Smooth muscle cell (in vitro differentiated cells): ENCODE data around the gene AZIN2. TPM values are rescaled to one million over a fixed set of nuclear protein-coding genes. Genes with fewer than 3 reads are reported as not detected.

Experiments used
- DNase-seq: peaks from one replicate; lab custom pipeline; 2025; ENCODE audit not compliant: unreplicated experiment; lab: John Stamatoyannopoulos, UW
- H2AFZ ChIP-seq: fragments of 200-600 bp; sonication (generic); 2 replicates; pipeline ENCODE4 v1.6.0; 2016; ENCODE audit warnings: antibody characterized with exemption, low read depth, mild to moderate bottlenecking
- H3F3A ChIP-seq: fragments of 200-600 bp; sonication (generic); 2 replicates; pipeline ENCODE4 v1.6.0; 2017; ENCODE audit warnings: antibody characterized with exemption, low read depth
- H3K27ac ChIP-seq: fragments of 200-600 bp; sonication (generic); 2 replicates; pipeline ENCODE4 v1.5.1; 2016; ENCODE audit warnings: low read depth, mild to moderate bottlenecking
- H3K27me3 ChIP-seq: fragments of 200-600 bp; sonication (generic); 2 replicates; pipeline ENCODE4 v1.6.1; 2016; ENCODE audit warnings: low read depth, mild to moderate bottlenecking
- H3K36me3 ChIP-seq: fragments of 200-600 bp; sonication (generic); 2 replicates; pipeline ENCODE4 v1.5.1; 2016; ENCODE audit warnings: low read depth
- H3K4me1 ChIP-seq: fragments of 200-600 bp; sonication (generic); 2 replicates; pipeline ENCODE4 v1.5.1; 2016; ENCODE audit warnings: low read depth
- H3K4me2 ChIP-seq: fragments of 200-600 bp; sonication (generic); 2 replicates; pipeline ENCODE4 v1.6.0; 2016; ENCODE audit warnings: mild to moderate bottlenecking
- H3K4me3 ChIP-seq: fragments of 200-600 bp; sonication (generic); 2 replicates; pipeline ENCODE4 v1.5.1; 2016; ENCODE audit warnings: mild to moderate bottlenecking
- H3K79me2 ChIP-seq: fragments of 200-600 bp; sonication (generic); 2 replicates; pipeline ENCODE4 v1.6.0; 2016; ENCODE audit warnings: low read depth, mild to moderate bottlenecking
- H3K9ac ChIP-seq: fragments of 200-600 bp; sonication (generic); 2 replicates; pipeline ENCODE4 v1.6.0; 2016; ENCODE audit warnings: low read depth
- H3K9me3 ChIP-seq: fragments of 200-600 bp; sonication (generic); replicated peaks from 2 replicates; pipeline ENCODE4 v1.5.1; 2016; ENCODE audit warnings: low read depth
- H4K20me1 ChIP-seq: fragments of 200-600 bp; sonication (generic); 2 replicates; pipeline ENCODE4 v1.6.0; 2016; ENCODE audit warnings: low read depth
- WGBS: methylation state at CpG from one replicate; pipeline ENCODE4 v1.1.7; 2016; ENCODE audit warnings: low lambda C conversion rate; 5-methylcytosine and 5-hydroxymethylcytosine counted together
- polyA plus RNA-seq: library from polyadenylated mRNA; unstranded; fragments of >200 nt; fragmentation: Nextera tagmentation; extraction: Ambion mirVana; gene quantifications from 2 replicates; pipeline ENCODE4 v1.2.1, GENCODE V29; 2016
- total RNA-seq: library from RNA; depleted of rRNA; stranded (reverse); fragments of >200 nt; gene quantifications from 2 replicates; pipeline ENCODE4 v1.2.3, GENCODE V29; 2014
- TF ChIP-seq, protein P1 (sequence below): fragments of 200-600 bp; sonication (generic); IDR thresholded peaks from 2 replicates; pipeline ENCODE4 v1.5.1; 2017; ENCODE audit warnings: borderline replicate concordance, mild to moderate bottlenecking, antibody characterized with exemption; ENCODE audit not compliant: insufficient read depth, poor library complexity, severe bottlenecking

Gene AZIN2
- total and polyA plus RNA-seq, 2 experiments from 2014 or later = 7.9 to 33.5 TPM

- no peaks in the 10 kb centered on the region for H3K79me2 ChIP-seq
- H3K4me2 ChIP-seq = no peak overlapping the region
- TF ChIP-seq, protein P1, sequence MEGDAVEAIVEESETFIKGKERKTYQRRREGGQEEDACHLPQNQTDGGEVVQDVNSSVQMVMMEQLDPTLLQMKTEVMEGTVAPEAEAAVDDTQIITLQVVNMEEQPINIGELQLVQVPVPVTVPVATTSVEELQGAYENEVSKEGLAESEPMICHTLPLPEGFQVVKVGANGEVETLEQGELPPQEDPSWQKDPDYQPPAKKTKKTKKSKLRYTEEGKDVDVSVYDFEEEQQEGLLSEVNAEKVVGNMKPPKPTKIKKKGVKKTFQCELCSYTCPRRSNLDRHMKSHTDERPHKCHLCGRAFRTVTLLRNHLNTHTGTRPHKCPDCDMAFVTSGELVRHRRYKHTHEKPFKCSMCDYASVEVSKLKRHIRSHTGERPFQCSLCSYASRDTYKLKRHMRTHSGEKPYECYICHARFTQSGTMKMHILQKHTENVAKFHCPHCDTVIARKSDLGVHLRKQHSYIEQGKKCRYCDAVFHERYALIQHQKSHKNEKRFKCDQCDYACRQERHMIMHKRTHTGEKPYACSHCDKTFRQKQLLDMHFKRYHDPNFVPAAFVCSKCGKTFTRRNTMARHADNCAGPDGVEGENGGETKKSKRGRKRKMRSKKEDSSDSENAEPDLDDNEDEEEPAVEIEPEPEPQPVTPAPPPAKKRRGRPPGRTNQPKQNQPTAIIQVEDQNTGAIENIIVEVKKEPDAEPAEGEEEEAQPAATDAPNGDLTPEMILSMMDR = no peak
- no peaks in the 10 kb centered on the region for H3K36me3 ChIP-seq
- 90% methylated on average over 4 of the region's 4 CpGs for WGBS
- no peaks in the 10 kb centered on the region for H4K20me1 ChIP-seq
- H3K9ac ChIP-seq = no peak overlapping the region
- peaks cover 9% of the 10 kb centered on the region for H3K4me1 ChIP-seq
- DNase-seq = no peak
- H3K9me3 ChIP-seq = no peaks in the 10 kb centered on the region
- no peak overlapping the region for H3K4me3 ChIP-seq
- H3K27ac ChIP-seq = no peak overlapping the region
- H3K27me3 ChIP-seq = no peaks in the 10 kb centered on the region
- no peak overlapping the region for H2AFZ ChIP-seq
- no peaks in the 10 kb centered on the region for H3F3A ChIP-seq
Observed at GRCh38 chr1:33157131-33157530, 76.2 kb downstream of the AZIN2 start.

GRCh38 chr1:33158366-33158765, 77.4 kb downstream of the AZIN2 start:
- Histone ChIP-seq H3K36me3 (no peaks in the 10 kb centered on the region), H3K9ac (no peak overlapping the region), H3F3A (no peaks in the 10 kb centered on the region), H3K4me3 (no peak overlapping the region), H3K79me2 (no peaks in the 10 kb centered on the region), H3K9me3 (no peaks in the 10 kb centered on the region), H3K27me3 (no peaks in the 10 kb centered on the region), H3K4me1 (peaks cover 8% of the 10 kb centered on the region), H2AFZ (no peak overlapping the region), H4K20me1 (no peaks in the 10 kb centered on the region), H3K27ac (no peak overlapping the region), H3K4me2 (no peak overlapping the region)
- DNase-seq = no peak
- TF ChIP-seq, protein P1 = no peak
- 98% methylated on average over 3 of the region's 3 CpGs for WGBS

- H3K4me1 ChIP-seq = peaks cover 8% of the 10 kb centered on the region
- WGBS = 96% methylated on average over 26 of the region's 26 CpGs
- no peak overlapping the region for H3K27ac ChIP-seq
- no peak overlapping the region for H3K9ac ChIP-seq
- H3K27me3 ChIP-seq = no peaks in the 10 kb centered on the region
- H2AFZ ChIP-seq = no peak overlapping the region
- H3K4me3 ChIP-seq = no peak overlapping the region
- H3F3A ChIP-seq = no peaks in the 10 kb centered on the region
- no peaks in the 10 kb centered on the region for H4K20me1 ChIP-seq
- no peaks in the 10 kb centered on the region for H3K9me3 ChIP-seq
- no peaks in the 10 kb centered on the region for H3K79me2 ChIP-seq
- no peaks in the 10 kb centered on the region for H3K36me3 ChIP-seq
- TF ChIP-seq, protein P1 = no peak
- DNase-seq = no peak
- no peak overlapping the region for H3K4me2 ChIP-seq
Observed at GRCh38 chr1:33159577-33159976, 78.6 kb downstream of the AZIN2 start.

DNA sequence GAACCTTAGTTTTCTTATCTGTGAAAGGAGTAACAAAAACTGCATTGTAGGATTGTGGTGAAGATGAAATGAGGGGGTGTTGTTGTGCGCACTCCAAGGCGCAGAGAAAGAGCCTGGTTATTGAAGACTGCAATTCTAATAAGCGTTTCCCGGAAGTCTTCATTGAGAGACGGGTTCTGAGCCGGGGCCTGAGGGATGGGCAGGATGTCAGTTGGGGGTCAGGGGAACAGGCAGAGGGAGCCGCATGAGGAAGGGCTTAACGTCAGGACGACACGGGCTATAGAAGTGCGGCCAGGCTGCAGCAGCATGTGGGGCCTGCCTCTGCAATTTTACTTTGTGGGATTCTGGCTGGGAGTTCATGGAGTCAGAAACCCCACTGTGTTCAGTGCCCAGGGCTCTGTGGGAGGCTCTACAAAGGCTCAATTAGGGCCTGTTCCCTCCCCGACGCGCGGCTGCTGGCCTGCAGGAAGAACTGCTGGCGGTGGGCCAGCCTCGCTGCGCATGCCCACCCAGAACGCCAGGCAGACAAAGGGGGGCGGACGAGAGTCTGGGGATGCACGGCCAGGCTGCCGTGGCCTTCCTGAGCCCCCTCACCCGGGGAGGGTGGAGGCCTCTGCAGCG, 80.2 kb downstream of the AZIN2 start:
- Histone ChIP-seq H3K27ac (no peak overlapping the region), H3K27me3 (no peaks in the 10 kb centered on the region), H3K4me3 (no peak overlapping the region), H3K4me2 (no peak overlapping the region), H4K20me1 (no peaks in the 10 kb centered on the region), H3K79me2 (no peaks in the 10 kb centered on the region), H2AFZ (no peak overlapping the region), H3F3A (no peaks in the 10 kb centered on the region), H3K36me3 (no peaks in the 10 kb centered on the region), H3K4me1 (peaks cover 8% of the 10 kb centered on the region), H3K9ac (no peak overlapping the region), H3K9me3 (no peaks in the 10 kb centered on the region)
- WGBS = 80% methylated on average over 24 of the region's 25 CpGs
- DNase-seq = no peak
- TF ChIP-seq, protein P1 = no peak
